ENCODE results near the gene PPP1R9A. TPM values are rescaled to one million over a fixed set of nuclear protein-coding genes. Genes with fewer than 3 reads are reported as not detected.

The PPP1R9A gene
- polyA plus RNA-seq, 1 donor from 2014 or later: 52.8 TPM

GRCh38 chr7:95132500-95132899 is 225.1 kb downstream of the PPP1R9A start:
- H3K27ac ChIP-seq (ENCODE audit: low read length): no peak overlapping the region
- no peaks in the 10 kb centered on the region for H3K27me3 ChIP-seq (ENCODE audit: insufficient read depth, low read depth, low read length)
- H3K4me2 ChIP-seq (ENCODE audit: low read length): no peak overlapping the region
- peaks cover 3% of the 10 kb centered on the region for H3K79me2 ChIP-seq (replicated peaks; ENCODE audit: insufficient read depth, low read length)
- no peaks in the 10 kb centered on the region for H4K20me1 ChIP-seq (ENCODE audit: insufficient read depth)
- TF ChIP-seq TAF1 (IDR thresholded peaks at IDR 0.05; ENCODE audit: low read depth): no peak
- no peak for TF ChIP-seq EP300 (conservative IDR thresholded peaks at IDR 0.05; ENCODE audit: poor library complexity, severe bottlenecking)
- TF ChIP-seq SMC3 (conservative IDR thresholded peaks at IDR 0.05; ENCODE audit: poor library complexity): no peak
- no peak for TF ChIP-seq MXI1 (conservative IDR thresholded peaks at IDR 0.05; ENCODE audit: poor library complexity, severe bottlenecking)
- no peak for TF ChIP-seq REST (IDR thresholded peaks at IDR 0.05; ENCODE audit: borderline replicate concordance)
- H2AFZ ChIP-seq (ENCODE audit: low read depth, low read length): no peak overlapping the region
- no peak overlapping the region for H3K4me3 ChIP-seq (ENCODE audit: low read length)
- H3K36me3 ChIP-seq (ENCODE audit: insufficient read depth, low read length): no peaks in the 10 kb centered on the region
- no peak overlapping the region for H3K9ac ChIP-seq (ENCODE audit: low read length)
- no peaks in the 10 kb centered on the region for H3K9me3 ChIP-seq (ENCODE audit: low read length)
- no peaks in the 10 kb centered on the region for H3F3A ChIP-seq (ENCODE audit: insufficient read depth, low read length, poor library complexity, severe bottlenecking)
- no peaks in the 10 kb centered on the region for H3K9me2 ChIP-seq (ENCODE audit: insufficient read depth, low read length)

GRCh38 chr7:95139922-95140321 is 232.5 kb downstream of the PPP1R9A start:
- no peak overlapping the region for H3K27ac ChIP-seq (ENCODE audit: low read length)
- H4K20me1 ChIP-seq (ENCODE audit: insufficient read depth): no peaks in the 10 kb centered on the region

More at GRCh38 chr7:95139922-95140321, 232.5 kb downstream of the PPP1R9A start:
- no peak overlapping the region for H3K4me2 ChIP-seq (ENCODE audit: low read length)
- no peak for TF ChIP-seq SMC3 (conservative IDR thresholded peaks at IDR 0.05; ENCODE audit: poor library complexity)
- TF ChIP-seq CTCF (IDR thresholded peaks at IDR 0.05; ENCODE audit: poor library complexity, severe bottlenecking): no peak
- TF ChIP-seq EP300 (conservative IDR thresholded peaks at IDR 0.05; ENCODE audit: poor library complexity, severe bottlenecking): no peak
- no peak for TF ChIP-seq EZH2 (IDR thresholded peaks at IDR 0.05; ENCODE audit: borderline replicate concordance, insufficient read depth, low read length, poor library complexity, severe bottlenecking)
- no peak for TF ChIP-seq MXI1 (conservative IDR thresholded peaks at IDR 0.05; ENCODE audit: poor library complexity, severe bottlenecking)
- TF ChIP-seq RAD21 (conservative IDR thresholded peaks at IDR 0.05): no peak
- no peak overlapping the region for H2AFZ ChIP-seq (ENCODE audit: low read depth, low read length)
- H3K27me3 ChIP-seq (ENCODE audit: insufficient read depth, low read depth, low read length): no peaks in the 10 kb centered on the region
- H3K36me3 ChIP-seq (ENCODE audit: insufficient read depth, low read length): no peaks in the 10 kb centered on the region
- no peaks in the 10 kb centered on the region for H3K9me2 ChIP-seq (ENCODE audit: insufficient read depth, low read length)
- no peak overlapping the region for H3K9ac ChIP-seq (ENCODE audit: low read length)
- no peak overlapping the region for H3K4me3 ChIP-seq (ENCODE audit: low read length)
- no peaks in the 10 kb centered on the region for H3K9me3 ChIP-seq (ENCODE audit: low read length)
- peaks cover 3% of the 10 kb centered on the region for H3K79me2 ChIP-seq (replicated peaks; ENCODE audit: insufficient read depth, low read length)
- no peaks in the 10 kb centered on the region for H3F3A ChIP-seq (ENCODE audit: insufficient read depth, low read length, poor library complexity, severe bottlenecking)

All from neural cell (in vitro differentiated cells).